HCT116 (cell line): ENCODE results near the gene DHFR2. TPM values are rescaled to one million over a fixed set of nuclear protein-coding genes. Genes with fewer than 3 reads are reported as not detected.

Experiments
- ATAC-seq: fragments of 200-7000 bp; cut with Tn5 transposase; 2 replicates; pipeline ENCODE4 v1.9.1; 2020; ENCODE audit warnings: mild to moderate bottlenecking, moderate library complexity
- BruUV-seq: library from RNA; stranded (reverse); fragments of 400-500 nt; replicated peaks from 2 replicates; lab custom pipeline; 2021; lab: Mats Ljungman, UMichigan
- CTCF ChIA-PET: fragments of 300-600 bp; sonication (Branson Sonifier 250); formaldehyde crosslinking; loops from one replicate; lab custom pipeline; 2021; ENCODE audit warnings: antibody characterized with exemption; lab: Charles Lee
- POLR2A ChIA-PET: fragments of 300-600, 350-600 bp; sonication (Branson Sonifier 250); formaldehyde crosslinking; loops from one replicate; lab custom pipeline; 2021; ENCODE audit warnings: antibody characterized with exemption; lab: Charles Lee
- RAD21 ChIA-PET, 2 experiments: fragments of 300-600 bp; sonication (Branson Sonifier 250); formaldehyde crosslinking; loops; one replicate each; lab custom pipeline; 2023; ENCODE audit warnings: low total read pairs in 2 of 2; ENCODE audit not compliant: uncharacterized antibody in 2 of 2, unreplicated experiment in 2 of 2, low non-redundant PET in 1 of 2; lab: Charles Lee
- DNase-seq: peaks from one replicate; pipeline ENCODE4 v3.0.0-alpha.2; 2010; ENCODE audit warnings: low read depth, low spot score
- H2AFZ ChIP-seq: fragments of 200-600 bp; shearing (Covaris generic), sonication (generic); 2 replicates; pipeline ENCODE4 v1.6.1; 2017; ENCODE audit warnings: low read depth, mixed run types, mixed read lengths, antibody characterized with exemption, low read length; ENCODE audit not compliant: poor library complexity, severe bottlenecking
- H3K27ac ChIP-seq: 2 replicates; pipeline ENCODE4 v1.5.1; 2012; ENCODE audit warnings: low read depth, low read length
- H3K27me3 ChIP-seq: fragments of 200-600 bp; sonication (generic); 2 replicates; pipeline ENCODE4 v1.6.1; 2016; ENCODE audit warnings: mixed run types, low read length, mixed read lengths; ENCODE audit not compliant: insufficient read depth
- H3K36me3 ChIP-seq, 2 experiments: fragments of 200-500 bp in 1 of 2; fragments of 200-600 bp in 1 of 2; sonication (Bioruptor generic) in 1 of 2; sonication (generic) in 1 of 2; 2 replicates each; pipeline versions ENCODE4 v1.5.1 to v1.6.1; 2014 to 2016; ENCODE audit warnings: low read length in 2 of 2, inconsistent platforms in 1 of 2, mixed read lengths in 1 of 2, mixed run types in 1 of 2; ENCODE audit not compliant: insufficient read depth in 2 of 2, control insufficient read depth in 1 of 2
- H3K4me1 ChIP-seq, 2 experiments: fragments of 200-600 bp in 1 of 2; sonication (generic) in 1 of 2; 2 replicates each; pipeline versions ENCODE4 v1.5.1 to v1.6.1; 2012 to 2017; ENCODE audit warnings: low read length in 2 of 2, inconsistent platforms in 1 of 2, mild to moderate bottlenecking in 1 of 2, mixed read lengths in 1 of 2, mixed run types in 1 of 2, moderate library complexity in 1 of 2; ENCODE audit not compliant: insufficient read depth in 2 of 2, control insufficient read depth in 1 of 2
- H3K4me2 ChIP-seq: fragments of 200-600 bp; sonication (generic); 2 replicates; pipeline ENCODE4 v1.6.1; 2017; ENCODE audit warnings: mixed run types, low read length, mixed read lengths
- H3K4me3 ChIP-seq, 2 experiments: fragments of 200-600 bp in 1 of 2; sonication (generic) in 1 of 2; replicated peaks in 1 of 2; 2 replicates each; pipeline ENCODE4 v1.5.1; 2011 to 2016; ENCODE audit warnings: low read length in 2 of 2, control low read depth in 1 of 2, low read depth in 1 of 2, mild to moderate bottlenecking in 1 of 2, mixed read lengths in 1 of 2, mixed run types in 1 of 2
- H3K79me2 ChIP-seq: fragments of 200-600 bp; sonication (generic); 2 replicates; pipeline ENCODE4 v1.6.1; 2017; ENCODE audit warnings: mild to moderate bottlenecking, mixed run types, low read length, moderate library complexity, mixed read lengths; ENCODE audit not compliant: insufficient read depth
- H3K9ac ChIP-seq: fragments of 200-600 bp; sonication (generic); 2 replicates; pipeline ENCODE4 v1.6.1; 2016; ENCODE audit warnings: low read length, mixed read lengths
- H3K9me2 ChIP-seq: fragments of 200-600 bp; sonication (generic), shearing (Covaris generic); 2 replicates; pipeline ENCODE4 v1.6.1; 2017; ENCODE audit warnings: mixed run types, mild to moderate bottlenecking, moderate library complexity; ENCODE audit not compliant: insufficient read depth
- H3K9me3 ChIP-seq, 2 experiments: fragments of 200-500 bp in 1 of 2; fragments of 200-600 bp in 1 of 2; sonication (Bioruptor generic) in 1 of 2; sonication (generic) in 1 of 2; 2 replicates each; pipeline ENCODE4 v1.6.1; 2014 to 2017; ENCODE audit warnings: low read length in 2 of 2, mixed read lengths in 2 of 2, inconsistent platforms in 1 of 2, low read depth in 1 of 2, mild to moderate bottlenecking in 1 of 2, mixed run types in 1 of 2, moderate library complexity in 1 of 2; ENCODE audit not compliant: control insufficient read depth in 1 of 2, insufficient read depth in 1 of 2
- H4K20me1 ChIP-seq: fragments of 200-600 bp; sonication (generic), shearing (Covaris generic); 2 replicates; pipeline ENCODE4 v1.6.1; 2017; ENCODE audit warnings: mixed run types, mild to moderate bottlenecking, moderate library complexity; ENCODE audit not compliant: insufficient read depth
- CBX3 ChIP-seq: IDR thresholded peaks from 2 replicates; pipeline ENCODE4 v1.6.1; 2012; ENCODE audit warnings: low read depth
- CEBPB ChIP-seq: IDR thresholded peaks from 2 replicates; pipeline ENCODE4 v1.6.1; 2012; ENCODE audit warnings: low read depth
- ELF1 ChIP-seq: IDR thresholded peaks from 2 replicates; pipeline ENCODE4 v1.6.1; 2012; ENCODE audit warnings: low read depth, borderline replicate concordance
- EZH2 ChIP-seq: fragments of 200-600 bp; sonication (generic); IDR thresholded peaks from 2 replicates; pipeline ENCODE4 v1.6.1; 2017; ENCODE audit warnings: antibody characterized with exemption, mixed run types
- EZH2phosphoT487 ChIP-seq: fragments of 200-600 bp; IDR thresholded peaks from 2 replicates; pipeline ENCODE4 v1.6.1; 2018; ENCODE audit warnings: antibody characterized with exemption, borderline replicate concordance
- FOSL1 ChIP-seq: IDR thresholded peaks from 2 replicates; pipeline ENCODE4 v1.6.1; 2012; ENCODE audit warnings: low read depth
- JUND ChIP-seq: IDR thresholded peaks from 2 replicates; pipeline ENCODE4 v1.6.1; 2012
- MAX ChIP-seq: IDR thresholded peaks from 2 replicates; pipeline ENCODE4 v1.6.1; 2012
- POLR2A ChIP-seq: IDR thresholded peaks from 2 replicates; pipeline ENCODE4 v1.7.0; 2011; ENCODE audit warnings: borderline replicate concordance; ENCODE audit not compliant: insufficient read depth, insufficient read length; ENCODE audit errors: extremely low read depth
- RAD21 ChIP-seq: IDR thresholded peaks from 2 replicates; pipeline ENCODE4 v1.6.1; 2012; ENCODE audit warnings: low read depth, mild to moderate bottlenecking
- SIN3A ChIP-seq: IDR thresholded peaks from 2 replicates; pipeline ENCODE4 v1.6.1; 2012; ENCODE audit warnings: low read depth
- SP1 ChIP-seq: IDR thresholded peaks from 2 replicates; pipeline ENCODE4 v1.6.1; 2012; ENCODE audit warnings: low read depth
- SRF ChIP-seq: IDR thresholded peaks from 2 replicates; pipeline ENCODE4 v1.6.1; 2012; ENCODE audit warnings: low read depth
- TCF7L2 ChIP-seq: IDR thresholded peaks from 2 replicates; pipeline ENCODE4 v1.7.0; 2011; ENCODE audit warnings: borderline replicate concordance, inconsistent platforms; ENCODE audit not compliant: insufficient read depth, insufficient read length; ENCODE audit errors: extremely low read depth
- YY1 ChIP-seq: IDR thresholded peaks from 2 replicates; pipeline ENCODE4 v1.6.1; 2011; ENCODE audit warnings: low read length, low read depth, moderate library complexity, mild to moderate bottlenecking; ENCODE audit not compliant: insufficient replicate concordance; ENCODE audit errors: extremely low read depth
- ZFX ChIP-seq: fragments of 450-650 bp; IDR thresholded peaks from 2 replicates; pipeline ENCODE4 v1.6.1; 2017
- ZNF274 ChIP-seq: fragments of 200-500 bp; sonication (Bioruptor generic); IDR thresholded peaks from 2 replicates; pipeline ENCODE4 v1.6.1; 2014; ENCODE audit warnings: mild to moderate bottlenecking, low read depth, low read length, inconsistent platforms
- intact Hi-C: fragments of 100-400 bp; cut with micrococcal nuclease; formaldehyde crosslinking; loops from 2 replicates; pipeline ENCODE4 v1.10.0; 2022
- total RNA-seq: library from RNA; stranded (reverse); gene quantifications from one replicate; pipeline ENCODE4 v1.2.1, GENCODE V29; 2021; ENCODE audit not compliant: unreplicated experiment
- TF ChIP-seq, protein P1 (sequence below): IDR thresholded peaks from 2 replicates; pipeline ENCODE4 v1.6.1; 2012
- TF ChIP-seq, protein P2 (sequence below): IDR thresholded peaks from 2 replicates; pipeline ENCODE4 v1.6.1; 2012; ENCODE audit warnings: low read depth
- TF ChIP-seq, protein P3 (sequence below), 3 experiments: fragments of 200-600 bp in 1 of 3; sonication (generic) in 1 of 3; IDR thresholded peaks in 2 of 3; conservative IDR thresholded peaks in 1 of 3; 2 replicates each; pipeline ENCODE4 v1.5.1; 2012 to 2017; ENCODE audit warnings: low read depth in 2 of 3, low read length in 2 of 3, antibody characterized with exemption in 1 of 3, borderline replicate concordance in 1 of 3, control low read depth in 1 of 3, mild to moderate bottlenecking in 1 of 3, mixed read lengths in 1 of 3, mixed run types in 1 of 3, moderate library complexity in 1 of 3; ENCODE audit not compliant: insufficient read depth in 1 of 3

The DHFR2 gene
- total RNA-seq, 1 experiment from 2014 or later: 1.8 TPM

- no peak overlapping the region for H3K9ac ChIP-seq
- H3K36me3 ChIP-seq: peaks cover 3 to 8% of the 10 kb centered on the region in 2 experiments; a peak in 2 of 4 replicates
- ChIA-PET RAD21 (no interaction called here), CTCF (no interaction called here), POLR2A (no interaction called here)
- TF ChIP-seq SP1 (no peak), YY1 (no peak), SRF (no peak), EZH2phosphoT487 (no peak), ELF1 (no peak), POLR2A (no peak), MAX (no peak), ZNF274 (no peak), RAD21 (no peak), ZFX (no peak), CBX3 (no peak), SIN3A (no peak), JUND (no peak), EZH2 (no peak), CEBPB (no peak), FOSL1 (no peak), TCF7L2 (no peak)
- TF ChIP-seq, protein P1, sequence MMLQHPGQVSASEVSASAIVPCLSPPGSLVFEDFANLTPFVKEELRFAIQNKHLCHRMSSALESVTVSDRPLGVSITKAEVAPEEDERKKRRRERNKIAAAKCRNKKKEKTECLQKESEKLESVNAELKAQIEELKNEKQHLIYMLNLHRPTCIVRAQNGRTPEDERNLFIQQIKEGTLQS: no peak
- TF ChIP-seq, protein P2, sequence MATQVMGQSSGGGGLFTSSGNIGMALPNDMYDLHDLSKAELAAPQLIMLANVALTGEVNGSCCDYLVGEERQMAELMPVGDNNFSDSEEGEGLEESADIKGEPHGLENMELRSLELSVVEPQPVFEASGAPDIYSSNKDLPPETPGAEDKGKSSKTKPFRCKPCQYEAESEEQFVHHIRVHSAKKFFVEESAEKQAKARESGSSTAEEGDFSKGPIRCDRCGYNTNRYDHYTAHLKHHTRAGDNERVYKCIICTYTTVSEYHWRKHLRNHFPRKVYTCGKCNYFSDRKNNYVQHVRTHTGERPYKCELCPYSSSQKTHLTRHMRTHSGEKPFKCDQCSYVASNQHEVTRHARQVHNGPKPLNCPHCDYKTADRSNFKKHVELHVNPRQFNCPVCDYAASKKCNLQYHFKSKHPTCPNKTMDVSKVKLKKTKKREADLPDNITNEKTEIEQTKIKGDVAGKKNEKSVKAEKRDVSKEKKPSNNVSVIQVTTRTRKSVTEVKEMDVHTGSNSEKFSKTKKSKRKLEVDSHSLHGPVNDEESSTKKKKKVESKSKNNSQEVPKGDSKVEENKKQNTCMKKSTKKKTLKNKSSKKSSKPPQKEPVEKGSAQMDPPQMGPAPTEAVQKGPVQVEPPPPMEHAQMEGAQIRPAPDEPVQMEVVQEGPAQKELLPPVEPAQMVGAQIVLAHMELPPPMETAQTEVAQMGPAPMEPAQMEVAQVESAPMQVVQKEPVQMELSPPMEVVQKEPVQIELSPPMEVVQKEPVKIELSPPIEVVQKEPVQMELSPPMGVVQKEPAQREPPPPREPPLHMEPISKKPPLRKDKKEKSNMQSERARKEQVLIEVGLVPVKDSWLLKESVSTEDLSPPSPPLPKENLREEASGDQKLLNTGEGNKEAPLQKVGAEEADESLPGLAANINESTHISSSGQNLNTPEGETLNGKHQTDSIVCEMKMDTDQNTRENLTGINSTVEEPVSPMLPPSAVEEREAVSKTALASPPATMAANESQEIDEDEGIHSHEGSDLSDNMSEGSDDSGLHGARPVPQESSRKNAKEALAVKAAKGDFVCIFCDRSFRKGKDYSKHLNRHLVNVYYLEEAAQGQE: no peak
- TF ChIP-seq, protein P3, sequence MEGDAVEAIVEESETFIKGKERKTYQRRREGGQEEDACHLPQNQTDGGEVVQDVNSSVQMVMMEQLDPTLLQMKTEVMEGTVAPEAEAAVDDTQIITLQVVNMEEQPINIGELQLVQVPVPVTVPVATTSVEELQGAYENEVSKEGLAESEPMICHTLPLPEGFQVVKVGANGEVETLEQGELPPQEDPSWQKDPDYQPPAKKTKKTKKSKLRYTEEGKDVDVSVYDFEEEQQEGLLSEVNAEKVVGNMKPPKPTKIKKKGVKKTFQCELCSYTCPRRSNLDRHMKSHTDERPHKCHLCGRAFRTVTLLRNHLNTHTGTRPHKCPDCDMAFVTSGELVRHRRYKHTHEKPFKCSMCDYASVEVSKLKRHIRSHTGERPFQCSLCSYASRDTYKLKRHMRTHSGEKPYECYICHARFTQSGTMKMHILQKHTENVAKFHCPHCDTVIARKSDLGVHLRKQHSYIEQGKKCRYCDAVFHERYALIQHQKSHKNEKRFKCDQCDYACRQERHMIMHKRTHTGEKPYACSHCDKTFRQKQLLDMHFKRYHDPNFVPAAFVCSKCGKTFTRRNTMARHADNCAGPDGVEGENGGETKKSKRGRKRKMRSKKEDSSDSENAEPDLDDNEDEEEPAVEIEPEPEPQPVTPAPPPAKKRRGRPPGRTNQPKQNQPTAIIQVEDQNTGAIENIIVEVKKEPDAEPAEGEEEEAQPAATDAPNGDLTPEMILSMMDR (IDR thresholded peaks at IDR 0.05 in 2 of 3, conservative IDR thresholded peaks at IDR 0.05 in 1 of 3; ENCODE audit: borderline replicate concordance in 1 of 3, insufficient read depth in 1 of 3, low read depth in 2 of 3, low read length in 2 of 3): no peak
- H3K4me2 ChIP-seq: no peak overlapping the region
- H3K79me2 ChIP-seq: no peaks in the 10 kb centered on the region
- no peaks in the 10 kb centered on the region for H3K9me2 ChIP-seq
- no peak overlapping the region for H3K4me3 ChIP-seq
- intact Hi-C loops: no loop called here
- no peaks in the 10 kb centered on the region for H4K20me1 ChIP-seq
- no peak overlapping the region for H2AFZ ChIP-seq
- ATAC-seq (no peak), DNase-seq (no peak)
- H3K27me3 ChIP-seq: no peaks in the 10 kb centered on the region
- no peaks in the 10 kb centered on the region for H3K9me3 ChIP-seq
- no peaks in the 10 kb centered on the region for H3K4me1 ChIP-seq
- BruUV-seq: no TSS peak
- H3K27ac ChIP-seq: no peak overlapping the region
Measured at GRCh38 chr3:94098452-94098851, 35.7 kb upstream of the DHFR2 start.
